ENCODE data around the gene C16orf95. TPM values are rescaled to one million over a fixed set of nuclear protein-coding genes. Genes with fewer than 3 reads are reported as not detected.
A peak's percentile ranks its signal among the peaks of the same experiment; 100 is the strongest.

The C16orf95 gene
- total RNA-seq, 1 experiment from 2014 or later, result 5.1 TPM

GRCh38 chr16:87297918-87298631, 19.1 kb downstream of the C16orf95 start:
- ChIA-PET CTCF (interaction anchor here (0.5 to 0.6 kb wide), 3 partner anchors 19 to 734 kb away, joined by 3 to 4 read pairs (median 3); partner anchors contain the start of gene C16orf95), POLR2A (ENCODE audit: low non-redundant PET) (no interaction called here)
- H3K27me3 ChIP-seq (replicated peaks; ENCODE audit: insufficient read depth, low read depth, low read length, poor library complexity), result no peaks in the 10 kb centered on the region
- no peak overlapping the region for H3K4me3 ChIP-seq (ENCODE audit: low read depth, low read length, poor library complexity, severe bottlenecking)
- no peaks in the 10 kb centered on the region for H3K9me3 ChIP-seq (ENCODE audit: low read depth, low read length, poor library complexity, severe bottlenecking)
- TF ChIP-seq EZH2 (IDR thresholded peaks at IDR 0.05; ENCODE audit: borderline replicate concordance, low read depth, low read length, poor library complexity, severe bottlenecking) (no peak), CTCF (conservative IDR thresholded peaks at IDR 0.05; ENCODE audit: low read depth, low read length) (peak; percentile 84)
- intact Hi-C loops (cut with micrococcal nuclease; ENCODE audit: unreplicated experiment), result loop anchor here (10.0 kb wide), 1 partner anchor 233 kb away; no protein-coding TSS in a partner anchor
- peak; percentile 60 for DNase-seq (ENCODE audit: low spot score)
- H3K27ac ChIP-seq (ENCODE audit: low read depth, low read length, poor library complexity, severe bottlenecking), result no peak overlapping the region
- BruUV-seq (replicated peaks), result no TSS peak
- H3K4me1 ChIP-seq (ENCODE audit: insufficient read depth, low read length, poor library complexity, severe bottlenecking), result no peaks in the 10 kb centered on the region
- no peaks in the 10 kb centered on the region for H3K36me3 ChIP-seq (ENCODE audit: insufficient read depth, low read length, poor library complexity, severe bottlenecking)

- BruUV-seq (replicated peaks), result no TSS peak
- TF ChIP-seq CTCF (conservative IDR thresholded peaks at IDR 0.05; ENCODE audit: low read depth, low read length) (no peak), EZH2 (IDR thresholded peaks at IDR 0.05; ENCODE audit: borderline replicate concordance, low read depth, low read length, poor library complexity, severe bottlenecking) (no peak)
- Histone ChIP-seq H3K27me3 (replicated peaks; ENCODE audit: insufficient read depth, low read depth, low read length, poor library complexity) (no peaks in the 10 kb centered on the region), H3K4me3 (ENCODE audit: low read depth, low read length, poor library complexity, severe bottlenecking) (no peak overlapping the region), H3K27ac (ENCODE audit: low read depth, low read length, poor library complexity, severe bottlenecking) (no peak overlapping the region), H3K9me3 (ENCODE audit: low read depth, low read length, poor library complexity, severe bottlenecking) (no peaks in the 10 kb centered on the region), H3K4me1 (ENCODE audit: insufficient read depth, low read length, poor library complexity, severe bottlenecking) (no peaks in the 10 kb centered on the region), H3K36me3 (ENCODE audit: insufficient read depth, low read length, poor library complexity, severe bottlenecking) (no peaks in the 10 kb centered on the region)
- ChIA-PET POLR2A (ENCODE audit: low non-redundant PET) (no interaction called here), CTCF (interaction anchor here (0.5 kb wide), 1 partner anchor 20 kb away, joined by 4 read pairs; no protein-coding TSS in a partner anchor)
- intact Hi-C loops (cut with micrococcal nuclease; ENCODE audit: unreplicated experiment), result loop anchor here (10.0 kb wide), 1 partner anchor 233 kb away; no protein-coding TSS in a partner anchor
- no peak for DNase-seq (ENCODE audit: low spot score)
Observed at GRCh38 chr16:87297407-87297806, 19.8 kb downstream of the C16orf95 start.

GRCh38 chr16:87295661-87296531, 21.3 kb downstream of the C16orf95 start:
- Histone ChIP-seq H3K9me3 (ENCODE audit: low read depth, low read length, poor library complexity, severe bottlenecking) (no peaks in the 10 kb centered on the region), H3K27me3 (replicated peaks; ENCODE audit: insufficient read depth, low read depth, low read length, poor library complexity) (no peaks in the 10 kb centered on the region), H3K4me1 (ENCODE audit: insufficient read depth, low read length, poor library complexity, severe bottlenecking) (no peaks in the 10 kb centered on the region), H3K27ac (ENCODE audit: low read depth, low read length, poor library complexity, severe bottlenecking) (no peak overlapping the region), H3K4me3 (ENCODE audit: low read depth, low read length, poor library complexity, severe bottlenecking) (no peak overlapping the region), H3K36me3 (ENCODE audit: insufficient read depth, low read length, poor library complexity, severe bottlenecking) (no peaks in the 10 kb centered on the region)
- TF ChIP-seq EZH2 (IDR thresholded peaks at IDR 0.05; ENCODE audit: borderline replicate concordance, low read depth, low read length, poor library complexity, severe bottlenecking) (no peak), CTCF (conservative IDR thresholded peaks at IDR 0.05; ENCODE audit: low read depth, low read length) (no peak)
- intact Hi-C loops (cut with micrococcal nuclease; ENCODE audit: unreplicated experiment), result loop anchor here (10.0 kb wide), 1 partner anchor 231 kb away; no protein-coding TSS in a partner anchor
- BruUV-seq (replicated peaks), result no TSS peak
- CTCF ChIA-PET, result no interaction called here
- POLR2A ChIA-PET (ENCODE audit: low non-redundant PET), result no interaction called here
- no peak for DNase-seq (ENCODE audit: low spot score)

Measured in A673 (cell line).